ENCODE measurements around the gene IL31.

IL31 gene

GRCh38 chr12:122155705-122156104 lies 18.3 kb downstream of the IL31 start:
- no peak for DNase-seq (ENCODE audit: low read depth)

GRCh38 chr12:122152754-122153153 lies 21.3 kb downstream of the IL31 start:
- no peak for DNase-seq (ENCODE audit: low read depth)

GRCh38 chr12:122150127-122150681 lies 23.8 kb downstream of the IL31 start:
- no peak for DNase-seq (ENCODE audit: low read depth)

GRCh38 chr12:122148657-122149056 lies 25.4 kb downstream of the IL31 start:
- DNase-seq (ENCODE audit: low read depth) = peak; percentile 29

GRCh38 chr12:122147514-122148290 lies 26.3 kb downstream of the IL31 start:
- no peak for DNase-seq (ENCODE audit: low read depth)

- DNase-seq (ENCODE audit: low read depth) = no peak
These were observed 28.3 kb downstream of the IL31 start for GRCh38 chr12:122145505-122146330.

GRCh38 chr12:122144885-122145284 lies 29.1 kb downstream of the IL31 start:
- no peak for DNase-seq (ENCODE audit: low read depth)

GRCh38 chr12:122142857-122143256 lies 31.2 kb downstream of the IL31 start:
- no peak for DNase-seq (ENCODE audit: low read depth)

- DNase-seq (ENCODE audit: low read depth) = no peak
These were observed 31.9 kb downstream of the IL31 start for GRCh38 chr12:122141911-122142725.

- DNase-seq (ENCODE audit: low read depth) = no peak
These were observed 33.4 kb downstream of the IL31 start for GRCh38 chr12:122140467-122141257.

GRCh38 chr12:122139941-122140340 lies 34.1 kb downstream of the IL31 start:
- no peak for DNase-seq (ENCODE audit: low read depth)

- no peak for DNase-seq (ENCODE audit: low read depth)
These were observed 34.8 kb downstream of the IL31 start for GRCh38 chr12:122139266-122139665.

- no peak for DNase-seq (ENCODE audit: low read depth)
These were observed 35.4 kb downstream of the IL31 start for GRCh38 chr12:122138616-122139015.

- no peak for DNase-seq (ENCODE audit: low read depth)
These were observed 35.8 kb downstream of the IL31 start for GRCh38 chr12:122138181-122138580.

- DNase-seq (ENCODE audit: low read depth) = no peak
These were observed 36.3 kb downstream of the IL31 start for GRCh38 chr12:122137681-122138080.

- DNase-seq (ENCODE audit: low read depth) = no peak
These were observed 36.8 kb downstream of the IL31 start for GRCh38 chr12:122137229-122137628.

GRCh38 chr12:122135437-122136031 lies 38.5 kb downstream of the IL31 start:
- no peak for DNase-seq (ENCODE audit: low read depth)

GRCh38 chr12:122133192-122133950 lies 40.6 kb downstream of the IL31 start:
- no peak for DNase-seq (ENCODE audit: low read depth)

GRCh38 chr12:122130150-122130549 lies 43.9 kb downstream of the IL31 start:
- no peak for DNase-seq (ENCODE audit: low read depth)

- DNase-seq (ENCODE audit: low read depth) = no peak
These were observed 44.9 kb downstream of the IL31 start for GRCh38 chr12:122129131-122129530.
